GM18517 (cell line): ENCODE measurements around the gene ZBTB20.
A peak's percentile ranks its signal among the peaks of the same experiment; 100 is the strongest.

Source experiments
- ATAC-seq: cut with Tn5 transposase; IDR thresholded peaks from one replicate; pipeline ENCODE4 v1.9.1; 2021; ENCODE audit warnings: mild to moderate bottlenecking, moderate library complexity; ENCODE audit not compliant: unreplicated experiment

ZBTB20 gene

GRCh38 chr3:114435386-114436115, 711.5 kb downstream of the ZBTB20 start:
- no peak for ATAC-seq

DNA sequence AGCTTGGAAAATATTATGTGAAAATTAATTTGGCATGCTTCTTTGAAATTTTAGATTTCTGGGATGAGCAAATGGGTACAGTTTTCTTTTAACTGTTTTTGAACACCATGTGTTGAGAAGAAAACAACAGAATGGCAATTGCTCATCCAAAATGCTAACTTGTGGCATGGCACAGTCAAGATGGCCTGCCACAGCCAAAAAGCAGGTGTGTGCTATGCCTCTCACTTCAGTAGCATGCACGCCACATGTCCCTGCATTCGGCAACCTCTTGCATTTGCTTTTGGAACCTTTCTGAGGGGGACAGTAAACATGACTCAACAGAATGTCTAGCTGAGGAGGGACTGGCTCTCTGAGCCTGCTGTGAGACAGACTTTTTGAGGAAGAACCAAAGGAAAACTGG, 714.8 kb downstream of the ZBTB20 start:
- no peak for ATAC-seq

- peak; percentile 93 for ATAC-seq
These were observed 719.0 kb downstream of the ZBTB20 start for GRCh38 chr3:114428044-114428595.

DNA sequence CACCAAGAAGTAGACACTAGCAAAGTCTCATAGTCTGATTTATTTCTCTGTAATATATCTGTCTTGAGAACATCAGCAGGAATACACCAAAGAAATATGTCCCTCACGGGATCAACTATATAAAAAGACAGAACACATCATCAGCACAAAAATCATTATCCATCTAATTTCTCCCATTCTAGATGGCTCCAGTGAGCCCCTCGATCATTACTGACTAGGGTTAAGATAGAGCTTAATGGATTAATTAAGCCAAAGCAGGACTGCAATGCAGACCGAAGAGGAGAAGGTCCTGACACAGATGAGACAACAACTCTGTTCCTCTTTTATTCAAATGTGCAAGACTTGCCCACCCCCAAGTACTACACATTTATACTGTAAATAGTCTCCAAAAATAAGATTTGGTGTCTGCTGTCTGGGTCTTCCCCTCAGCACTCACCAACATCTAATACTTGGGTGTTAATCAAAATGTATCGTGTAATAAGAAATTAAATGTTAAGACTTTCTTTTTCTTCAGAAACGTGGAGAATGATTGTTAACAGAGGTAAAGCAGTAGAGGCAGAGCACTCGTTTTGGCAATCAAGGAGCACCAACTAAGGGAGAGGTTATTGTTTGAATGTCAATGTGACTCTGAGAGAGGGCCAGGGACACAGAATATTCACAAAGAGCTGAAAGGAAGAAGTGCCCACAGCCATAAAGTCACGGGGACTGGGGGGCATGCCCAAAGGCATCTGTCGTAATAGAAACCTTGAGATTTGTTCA, 719.6 kb downstream of the ZBTB20 start:
- peak; percentile 13 for ATAC-seq

- ATAC-seq, result no peak
These were observed 722.8 kb downstream of the ZBTB20 start for GRCh38 chr3:114424337-114424736.

DNA sequence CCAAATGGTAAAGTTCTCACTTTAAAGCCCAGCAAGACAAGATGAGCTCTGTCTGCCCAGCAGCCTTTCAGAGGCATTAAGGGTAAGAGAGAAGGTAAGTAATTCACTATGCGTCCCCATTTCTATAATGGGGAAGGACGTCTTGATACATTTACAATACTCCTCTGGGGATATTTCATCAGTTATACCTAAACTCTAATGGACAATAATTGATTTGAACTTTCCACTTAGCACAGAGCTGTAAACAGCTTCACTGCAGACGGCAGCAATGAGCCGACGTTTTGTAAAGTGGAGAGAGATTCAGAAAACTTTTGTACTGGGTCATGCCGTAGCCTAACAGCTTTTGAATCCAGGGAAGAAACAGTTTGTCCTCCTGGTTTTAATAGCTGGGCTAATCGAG, 725.9 kb downstream of the ZBTB20 start:
- no peak for ATAC-seq

DNA sequence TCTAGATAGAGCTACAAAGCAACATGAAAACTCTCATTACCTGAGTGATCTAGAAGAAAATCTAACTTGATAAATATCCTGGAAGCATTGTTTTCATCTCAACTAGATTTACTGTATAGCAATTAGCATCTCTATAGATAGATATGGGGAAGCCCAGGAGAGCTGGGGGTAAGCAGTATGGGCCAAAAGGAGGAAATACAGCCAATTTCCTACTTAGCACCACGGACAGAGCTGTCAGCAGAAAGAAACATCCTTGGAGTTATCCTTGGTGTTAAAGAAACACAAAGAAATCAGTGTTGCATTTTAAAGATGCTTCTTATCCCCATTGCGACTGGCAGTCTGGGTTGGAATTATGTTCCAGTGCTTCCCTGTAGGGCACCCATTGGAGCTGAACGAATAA, 727.0 kb downstream of the ZBTB20 start:
- no peak for ATAC-seq

DNA sequence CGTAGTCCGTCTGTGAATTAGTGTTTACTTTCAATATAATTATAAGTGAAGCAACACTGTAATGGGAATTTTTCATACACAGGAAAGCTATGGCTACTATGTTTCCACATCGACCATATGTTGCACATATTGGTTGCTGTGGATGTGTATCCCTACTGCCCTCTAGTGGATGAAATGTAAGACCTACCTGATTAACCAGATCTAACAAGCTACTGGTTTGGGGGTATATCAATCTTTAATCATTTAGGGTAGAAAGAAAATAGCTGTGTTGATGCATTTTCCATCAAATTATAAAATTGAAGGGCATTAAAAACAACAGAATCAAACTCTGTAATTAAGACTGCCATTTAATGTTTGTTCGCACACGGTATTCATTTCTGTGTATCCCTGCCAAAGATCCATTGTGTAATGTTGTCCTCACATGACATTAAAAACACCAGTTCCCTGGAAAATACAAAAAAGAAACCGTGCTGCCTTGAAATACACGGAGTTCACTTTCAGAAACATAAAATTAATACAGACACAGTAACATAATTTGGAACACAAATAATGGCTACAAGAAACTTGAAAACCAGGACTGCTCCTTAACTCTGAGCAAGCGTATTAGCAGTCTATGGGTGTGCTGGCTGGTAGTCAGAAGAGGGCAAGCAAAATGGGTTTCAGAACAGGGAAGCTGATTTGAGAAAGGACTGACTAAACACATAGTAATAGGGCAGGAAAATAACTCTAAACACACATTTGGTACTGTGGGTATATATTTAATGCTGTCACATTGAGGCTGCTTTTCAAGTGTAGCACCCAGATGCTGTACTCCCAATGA, 728.2 kb downstream of the ZBTB20 start:
- peak; percentile 71 for ATAC-seq

DNA sequence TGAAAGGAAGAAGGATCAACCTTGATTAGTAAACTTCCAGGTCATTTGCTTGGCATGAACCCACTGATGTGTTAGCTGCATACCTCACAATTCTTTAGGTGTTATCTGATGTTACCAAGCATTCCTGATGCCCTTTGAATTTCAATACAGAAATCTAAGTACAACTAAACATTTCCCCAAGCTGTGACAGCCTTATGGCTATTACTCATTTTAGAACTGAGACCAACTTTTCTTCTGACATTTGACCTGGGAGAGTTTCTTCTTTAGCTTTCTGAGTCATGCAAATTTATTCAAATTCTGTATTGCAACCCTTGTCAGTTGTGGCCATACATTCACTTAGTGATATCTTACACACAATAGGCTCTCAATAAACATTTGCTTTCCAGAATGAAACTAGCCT, 729.0 kb downstream of the ZBTB20 start:
- peak; percentile 90 for ATAC-seq

- ATAC-seq, result no peak
These were observed 729.4 kb downstream of the ZBTB20 start for GRCh38 chr3:114417675-114418074.

GRCh38 chr3:114417265-114417664, 729.8 kb downstream of the ZBTB20 start:
- ATAC-seq, result no peak

DNA sequence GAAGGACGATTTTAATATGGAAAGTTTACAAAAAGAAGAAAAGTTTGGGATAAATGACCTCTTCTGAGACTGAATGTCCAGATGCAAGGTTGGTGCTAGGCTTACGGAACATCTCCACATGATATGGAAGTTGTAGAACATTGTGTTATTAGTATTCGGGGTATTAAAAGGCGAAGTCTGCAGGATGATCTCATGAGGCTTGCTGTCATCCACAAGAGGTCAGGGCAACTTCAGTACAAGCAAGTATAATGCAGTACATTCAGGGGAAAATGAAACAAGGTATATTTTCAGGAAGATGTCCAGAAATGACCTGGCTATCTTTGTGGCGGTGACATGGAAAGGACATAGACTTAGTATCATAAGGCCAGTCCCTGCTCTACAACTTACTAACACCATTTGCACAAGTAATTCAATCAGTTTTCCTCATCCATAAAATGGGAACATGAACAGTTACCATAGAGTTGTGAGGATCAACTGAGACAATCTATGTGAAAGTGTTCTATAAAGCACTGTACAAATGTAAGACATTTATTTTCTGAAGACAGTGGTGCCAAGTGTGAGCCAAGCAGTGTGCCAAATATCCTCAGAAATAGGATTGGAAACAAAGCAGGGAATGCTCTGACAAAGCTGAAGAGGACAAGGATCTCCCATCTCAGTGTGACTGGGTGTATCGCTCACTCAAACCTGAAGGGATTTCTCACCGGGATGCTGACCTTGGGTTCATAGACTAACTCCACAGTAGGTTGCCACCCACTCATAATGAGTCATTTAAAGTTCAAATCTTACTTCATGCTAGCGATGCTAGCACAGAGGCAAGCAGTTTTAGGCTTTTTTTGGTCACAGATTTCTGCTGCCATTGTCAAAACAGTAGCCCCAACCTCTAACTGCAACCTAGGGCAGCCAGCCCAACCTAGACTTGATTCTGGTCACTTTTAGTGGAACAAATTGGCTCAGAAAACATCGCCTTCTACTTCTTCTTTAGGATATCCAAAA, 735.0 kb downstream of the ZBTB20 start:
- ATAC-seq, result peak; percentile 87

DNA sequence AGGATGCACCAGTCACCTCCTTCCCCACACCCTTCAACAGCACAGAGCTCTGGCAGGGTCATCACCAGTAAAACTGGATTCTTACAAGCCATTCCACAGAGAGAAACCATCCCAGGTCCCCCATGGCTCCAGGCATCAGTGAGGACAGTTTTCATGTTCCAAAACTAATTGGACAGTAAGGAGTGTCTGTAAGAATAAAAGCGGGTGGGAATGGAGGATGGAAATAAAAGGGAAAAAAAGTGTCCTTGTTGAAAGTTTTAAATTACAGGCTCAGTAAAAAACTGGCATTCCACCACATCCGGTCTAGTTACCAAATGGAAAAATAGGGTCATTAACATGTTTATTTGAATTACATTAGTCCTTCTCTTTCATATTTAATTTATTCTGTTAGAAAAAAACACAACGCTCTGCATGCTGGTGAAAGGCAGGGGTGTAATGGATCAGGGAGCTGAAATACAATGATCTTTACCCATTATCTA, 735.9 kb downstream of the ZBTB20 start:
- no peak for ATAC-seq

- no peak for ATAC-seq
These were observed 738.1 kb downstream of the ZBTB20 start for GRCh38 chr3:114408736-114409670.

DNA sequence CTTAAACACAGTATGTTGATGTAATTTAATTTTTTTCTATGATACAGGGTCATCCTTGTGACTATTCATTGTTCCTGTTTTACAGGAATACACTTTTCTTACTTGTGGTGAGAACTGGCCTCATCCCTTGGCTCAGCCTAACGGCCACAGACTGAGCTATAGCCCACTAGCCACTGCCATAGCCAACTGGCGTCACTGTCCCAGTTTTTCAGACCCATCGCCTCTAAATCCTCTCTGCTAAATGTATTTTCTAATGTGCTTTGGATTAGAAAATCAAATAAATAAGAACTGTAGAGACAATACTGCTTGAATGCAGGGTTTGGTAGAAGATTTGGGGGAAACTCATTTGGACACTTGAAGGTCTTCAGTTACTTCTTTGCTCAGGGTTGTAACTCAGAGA, 740.2 kb downstream of the ZBTB20 start:
- ATAC-seq, result no peak

DNA sequence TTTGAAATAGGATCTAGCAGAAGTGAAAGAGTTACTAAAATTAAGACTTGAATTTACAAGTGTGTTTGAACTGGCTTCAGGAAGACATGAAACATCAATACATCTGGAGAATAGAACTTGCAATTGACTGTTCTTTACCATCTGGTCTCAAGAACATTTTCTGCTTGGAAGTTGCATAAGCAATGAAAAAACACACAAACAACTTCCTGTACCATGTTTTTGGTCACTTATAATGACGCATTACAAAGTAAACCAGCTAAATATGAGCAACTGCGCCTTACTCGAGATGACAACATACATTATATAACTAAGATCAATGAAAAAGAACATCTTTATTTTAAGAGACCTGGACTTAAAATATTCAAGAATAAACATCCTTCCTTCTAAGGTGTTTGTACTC, 740.8 kb downstream of the ZBTB20 start:
- no peak for ATAC-seq

- peak; percentile 97 for ATAC-seq
These were observed 741.7 kb downstream of the ZBTB20 start for GRCh38 chr3:114405202-114405990.

DNA sequence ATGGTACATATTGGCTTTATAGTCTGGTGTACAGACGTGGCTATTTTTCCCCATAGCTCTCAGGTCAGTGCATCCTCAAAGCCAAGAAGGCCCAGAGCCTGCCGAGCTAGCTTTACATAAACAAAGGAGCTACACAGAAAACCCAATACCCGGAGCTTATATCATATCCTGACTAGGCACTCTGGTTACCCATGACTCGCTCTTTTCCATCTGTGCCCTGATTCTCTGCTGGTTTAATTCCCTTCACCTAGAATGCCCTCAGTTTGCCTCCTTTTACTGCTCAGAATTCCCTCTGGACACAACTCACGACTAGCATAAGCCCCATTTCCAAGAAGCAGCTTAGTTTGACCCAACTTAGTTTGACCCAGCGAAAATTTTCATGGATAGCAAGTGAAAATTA, 742.5 kb downstream of the ZBTB20 start:
- ATAC-seq, result no peak
